Middle frontal gyrus (tissue), 1 donor: ENCODE data around the gene TBC1D10B.
A peak's percentile ranks its signal among the peaks of the same experiment; 100 is the strongest.
"Not testable (repeated sequence)": the region's sequence is repeated elsewhere in the genome, so short reads cannot be mapped to it uniquely, and the experiment has no call there.

Experiments used
- DNase-seq: peaks from one replicate; pipeline ENCODE4 v3.0.0-alpha.2; 2015; ENCODE audit warnings: low spot score; ENCODE audit errors: extremely low spot score

Gene TBC1D10B

GRCh38 chr16:30397776-30398660, 27.7 kb upstream of the TBC1D10B start:
- no peak for DNase-seq

- no peak for DNase-seq
Measured at GRCh38 chr16:30397056-30397455, 26.8 kb upstream of the TBC1D10B start.

- DNase-seq: not testable (repeated sequence)
Measured at GRCh38 chr16:30396627-30397026, 26.3 kb upstream of the TBC1D10B start.

- DNase-seq: no peak
Measured at GRCh38 chr16:30395992-30396585, 25.8 kb upstream of the TBC1D10B start.

GRCh38 chr16:30395155-30395991, 25.1 kb upstream of the TBC1D10B start, which contains the start of gene ZNF48:
Gene ZNF48 (plus strand): TSS chr16:30395420. CDS start chr16:30395795, 375 bp downstream.
- DNase-seq: peak; percentile 92

- DNase-seq: no peak
Measured at GRCh38 chr16:30394592-30395154, 24.4 kb upstream of the TBC1D10B start.

GRCh38 chr16:30383521-30383920, 13.2 kb upstream of the TBC1D10B start:
- no peak for DNase-seq

- DNase-seq: no peak
Measured at GRCh38 chr16:30382111-30382881, 12.0 kb upstream of the TBC1D10B start, which contains the start of gene SEPTIN1. Gene SEPTIN1 (minus strand): TSS chr16:30382561. CDS start chr16:30382542, 19 bp downstream.

GRCh38 chr16:30381291-30382041, 11.2 kb upstream of the TBC1D10B start:
- no peak for DNase-seq

- no peak for DNase-seq
Measured at GRCh38 chr16:30380803-30381208, 10.5 kb upstream of the TBC1D10B start.

- no peak for DNase-seq
Measured at GRCh38 chr16:30380072-30380802, 9.9 kb upstream of the TBC1D10B start.

GRCh38 chr16:30379158-30379783, 9.0 kb upstream of the TBC1D10B start:
- DNase-seq: no peak

GRCh38 chr16:30378236-30379157, 8.2 kb upstream of the TBC1D10B start:
- DNase-seq: peak; percentile 98

- DNase-seq: peak; percentile 85
Measured at GRCh38 chr16:30377812-30378235, 7.5 kb upstream of the TBC1D10B start.

GRCh38 chr16:30377050-30377811, 6.9 kb upstream of the TBC1D10B start:
- DNase-seq: no peak

- no peak for DNase-seq
Measured at GRCh38 chr16:30376461-30376902, 6.2 kb upstream of the TBC1D10B start.

GRCh38 chr16:30375864-30376263, 5.6 kb upstream of the TBC1D10B start:
- no peak for DNase-seq
